ENCODE data around the gene NUAK2. TPM values are rescaled to one million over a fixed set of nuclear protein-coding genes. Genes with fewer than 3 reads are reported as not detected.

NUAK2 gene
- total and polyA plus RNA-seq, 2 donors (not counting 3 experiments of a cell fraction or from before 2014, with no cell fraction given): 1.8 to 2.5 TPM

GRCh38 chr1:205360891-205361290, 39.3 kb upstream of the NUAK2 start:
- Histone ChIP-seq H3K4me3 (replicated peaks in 1 of 3; ENCODE audit: insufficient read depth in 1 of 3, low read depth in 1 of 3, low read length in 3 of 3) (no peak overlapping the region), H2AFZ (ENCODE audit: low read depth, low read length) (no peak overlapping the region), H3K9me3 (replicated peaks; ENCODE audit: control insufficient read depth, insufficient read depth, low read length) (no peaks in the 10 kb centered on the region), H3K27me3 (ENCODE audit: control insufficient read depth in 2 of 2, insufficient read depth in 2 of 2, low read length in 2 of 2) (peaks cover 28 to 32% of the 10 kb centered on the region in 2 experiments), H3K4me1 (ENCODE audit: control insufficient read depth, extremely low read depth, insufficient read depth, low read length) (no peaks in the 10 kb centered on the region), H3K9ac (replicated peaks; ENCODE audit: extremely low read depth, insufficient read depth, low read length) (no peak overlapping the region), H3K9me1 (replicated peaks; ENCODE audit: control insufficient read depth, extremely low read depth, insufficient read depth, low read length) (no peaks in the 10 kb centered on the region), H3K79me2 (ENCODE audit: control insufficient read depth, insufficient read depth, low read length) (no peaks in the 10 kb centered on the region), H4K20me1 (replicated peaks; ENCODE audit: control insufficient read depth, extremely low read depth, insufficient read depth, low read length) (no peaks in the 10 kb centered on the region), H3K27ac (ENCODE audit: insufficient read depth, low read depth, low read length) (no peak overlapping the region), H3K4me2 (ENCODE audit: insufficient read depth, low read length) (no peak overlapping the region), H3K36me3 (ENCODE audit: control insufficient read depth in 2 of 2, extremely low read depth in 1 of 2, insufficient read depth in 2 of 2, low read length in 2 of 2) (no peaks in the 10 kb centered on the region)
- no peak for FAIRE-seq
- no TSS peak for BruUV-seq (replicated peaks)
- TF ChIP-seq GATA2 (IDR thresholded peaks at IDR 0.05; ENCODE audit: insufficient read depth, insufficient read length, low read depth, low read length) (no peak), FOS (IDR thresholded peaks at IDR 0.05; ENCODE audit: borderline replicate concordance, insufficient read depth, low read length) (no peak), MAX (IDR thresholded peaks at IDR 0.05; ENCODE audit: insufficient read depth, insufficient read length) (no peak), POLR2AphosphoS5 (IDR thresholded peaks at IDR 0.05; ENCODE audit: insufficient read depth, low read depth, low read length) (no peak), MYC (IDR thresholded peaks at IDR 0.05; ENCODE audit: low read depth, low read length) (no peak), POLR2A (IDR thresholded peaks at IDR 0.05; ENCODE audit: low read depth, low read length) (no peak), EZH2 (IDR thresholded peaks at IDR 0.05; ENCODE audit: borderline replicate concordance, low read depth, low read length, severe bottlenecking) (no peak), JUN (IDR thresholded peaks at IDR 0.05; ENCODE audit: borderline replicate concordance, insufficient read depth, insufficient read length, low read depth) (no peak), CTCF (IDR thresholded peaks at IDR 0.05; ENCODE audit: extremely low read depth in 1 of 2, insufficient read depth in 1 of 2, low read depth in 1 of 2, low read length in 2 of 2) (no peak)
- intact Hi-C loops (cut with micrococcal nuclease): no loop called here
- dilution Hi-C loops (cut with MboI; ENCODE audit: extremely low pct_ligation_motif_present, low sequenced_read_pairs): no loop called here
- ChIA-PET CTCF (no interaction called here), POLR2A (no interaction called here)
- no peak for DNase-seq (ENCODE audit: low read depth, low spot score)
